ENCODE measurements around the gene GRIN1.

The GRIN1 gene

DNA sequence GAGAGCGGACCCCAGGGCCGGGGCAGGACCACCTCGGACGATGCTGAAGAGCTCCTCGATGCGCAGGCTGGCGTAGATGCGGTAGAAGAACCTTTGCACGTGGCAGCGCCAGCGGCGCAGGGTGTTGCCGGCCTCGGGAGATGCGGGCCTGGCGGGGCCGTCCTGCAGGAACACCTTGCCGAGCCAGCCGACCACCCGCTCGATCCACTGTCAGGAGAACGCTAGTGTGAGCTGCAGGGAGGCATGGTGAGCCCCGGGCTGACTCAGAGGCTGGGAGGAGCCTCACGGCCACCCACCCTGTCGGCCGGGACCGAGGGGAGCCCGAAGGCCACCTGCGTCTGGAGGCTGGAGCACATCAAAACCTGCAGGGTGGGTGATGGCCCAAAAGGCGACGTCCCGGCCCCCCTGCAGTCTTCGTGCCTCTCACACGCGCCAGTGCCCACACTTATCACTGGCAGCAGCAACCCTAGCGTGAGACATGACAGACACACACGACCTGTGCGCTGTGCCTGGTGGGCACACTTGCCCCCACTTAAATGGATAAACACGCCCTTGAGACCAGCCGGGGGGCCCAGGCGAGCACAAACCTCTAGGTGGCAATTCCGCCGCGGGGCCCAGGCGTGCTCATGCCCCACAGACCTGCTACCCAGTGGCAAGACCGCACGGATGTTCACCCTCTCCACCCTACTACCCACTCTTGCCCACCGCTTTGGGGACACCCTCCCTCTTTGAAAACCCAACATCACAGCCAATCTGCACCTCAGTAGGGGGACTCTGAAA is 46.1 kb downstream of the GRIN1 start:
- TF ChIP-seq, protein P1, sequence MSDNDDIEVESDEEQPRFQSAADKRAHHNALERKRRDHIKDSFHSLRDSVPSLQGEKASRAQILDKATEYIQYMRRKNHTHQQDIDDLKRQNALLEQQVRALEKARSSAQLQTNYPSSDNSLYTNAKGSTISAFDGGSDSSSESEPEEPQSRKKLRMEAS (IDR thresholded peaks at IDR 0.05; ENCODE audit: low read depth, low read length), result no peak
- TF ChIP-seq, protein P2, sequence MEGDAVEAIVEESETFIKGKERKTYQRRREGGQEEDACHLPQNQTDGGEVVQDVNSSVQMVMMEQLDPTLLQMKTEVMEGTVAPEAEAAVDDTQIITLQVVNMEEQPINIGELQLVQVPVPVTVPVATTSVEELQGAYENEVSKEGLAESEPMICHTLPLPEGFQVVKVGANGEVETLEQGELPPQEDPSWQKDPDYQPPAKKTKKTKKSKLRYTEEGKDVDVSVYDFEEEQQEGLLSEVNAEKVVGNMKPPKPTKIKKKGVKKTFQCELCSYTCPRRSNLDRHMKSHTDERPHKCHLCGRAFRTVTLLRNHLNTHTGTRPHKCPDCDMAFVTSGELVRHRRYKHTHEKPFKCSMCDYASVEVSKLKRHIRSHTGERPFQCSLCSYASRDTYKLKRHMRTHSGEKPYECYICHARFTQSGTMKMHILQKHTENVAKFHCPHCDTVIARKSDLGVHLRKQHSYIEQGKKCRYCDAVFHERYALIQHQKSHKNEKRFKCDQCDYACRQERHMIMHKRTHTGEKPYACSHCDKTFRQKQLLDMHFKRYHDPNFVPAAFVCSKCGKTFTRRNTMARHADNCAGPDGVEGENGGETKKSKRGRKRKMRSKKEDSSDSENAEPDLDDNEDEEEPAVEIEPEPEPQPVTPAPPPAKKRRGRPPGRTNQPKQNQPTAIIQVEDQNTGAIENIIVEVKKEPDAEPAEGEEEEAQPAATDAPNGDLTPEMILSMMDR (IDR thresholded peaks at IDR 0.05; ENCODE audit: low read depth, low read length), result no peak
- TF ChIP-seq POLR2A (IDR thresholded peaks at IDR 0.05; ENCODE audit: extremely low read depth, insufficient read length) (no peak), MYC (IDR thresholded peaks at IDR 0.05; ENCODE audit: low read depth, low read length) (no peak)
- DNase-seq (ENCODE audit: low read depth), result no peak
- H3K4me3 ChIP-seq (ENCODE audit: low read depth, low read length), result no peak overlapping the region

DNA sequence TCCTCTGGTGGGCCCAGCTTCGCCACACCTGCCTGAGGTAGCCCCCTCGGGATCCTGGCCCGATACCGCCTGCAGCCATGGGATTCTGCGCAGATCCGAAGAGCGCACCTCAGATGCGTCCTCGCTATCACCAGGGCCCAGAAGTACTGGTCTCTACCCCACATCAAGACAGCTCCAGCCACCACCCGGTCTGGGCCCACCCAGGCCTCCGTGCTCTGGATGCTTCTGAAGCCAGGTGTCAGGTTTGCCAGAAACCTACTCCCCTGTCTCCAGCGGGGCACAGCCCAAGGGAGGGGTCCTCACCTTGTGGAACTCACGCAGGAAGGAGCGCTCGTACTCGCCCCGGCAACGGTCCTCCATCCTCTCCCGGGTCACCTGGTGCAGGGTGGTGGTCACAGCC is 47.0 kb downstream of the GRIN1 start:
- no peak for DNase-seq (ENCODE audit: low read depth)
- H3K4me3 ChIP-seq (ENCODE audit: low read depth, low read length), result no peak overlapping the region
- TF ChIP-seq, protein P2 (IDR thresholded peaks at IDR 0.05; ENCODE audit: low read depth, low read length), result no peak
- TF ChIP-seq MYC (IDR thresholded peaks at IDR 0.05; ENCODE audit: low read depth, low read length) (no peak), POLR2A (IDR thresholded peaks at IDR 0.05; ENCODE audit: extremely low read depth, insufficient read length) (no peak)
- TF ChIP-seq, protein P1 (IDR thresholded peaks at IDR 0.05; ENCODE audit: low read depth, low read length), result no peak

DNA sequence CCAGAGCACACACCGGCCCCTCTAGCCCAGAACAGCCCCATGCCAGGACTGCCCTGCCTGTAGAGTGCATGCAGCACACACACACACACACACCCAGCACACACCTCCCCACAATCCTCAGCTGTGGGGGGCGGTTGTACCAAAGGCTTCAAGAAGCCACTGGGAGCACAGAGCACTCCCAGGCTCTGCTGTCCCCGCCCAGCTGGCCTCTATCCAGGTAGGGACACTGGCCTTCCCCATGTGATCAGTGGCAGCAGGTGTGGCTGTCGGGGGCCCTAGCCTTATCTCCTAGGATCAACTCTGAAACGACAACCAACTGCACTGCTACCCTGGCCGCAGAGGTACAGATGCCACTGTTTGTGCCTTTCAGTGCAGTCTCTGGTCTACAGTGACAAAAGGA is 47.4 kb downstream of the GRIN1 start:
- TF ChIP-seq, protein P2 (IDR thresholded peaks at IDR 0.05; ENCODE audit: low read depth, low read length), result no peak
- TF ChIP-seq, protein P1 (IDR thresholded peaks at IDR 0.05; ENCODE audit: low read depth, low read length), result no peak
- TF ChIP-seq MYC (IDR thresholded peaks at IDR 0.05; ENCODE audit: low read depth, low read length), result no peak
- no peak for TF ChIP-seq POLR2A (IDR thresholded peaks at IDR 0.05; ENCODE audit: extremely low read depth, insufficient read length)
- no peak overlapping the region for H3K4me3 ChIP-seq (ENCODE audit: low read depth, low read length)
- DNase-seq (ENCODE audit: low read depth), result no peak

DNA sequence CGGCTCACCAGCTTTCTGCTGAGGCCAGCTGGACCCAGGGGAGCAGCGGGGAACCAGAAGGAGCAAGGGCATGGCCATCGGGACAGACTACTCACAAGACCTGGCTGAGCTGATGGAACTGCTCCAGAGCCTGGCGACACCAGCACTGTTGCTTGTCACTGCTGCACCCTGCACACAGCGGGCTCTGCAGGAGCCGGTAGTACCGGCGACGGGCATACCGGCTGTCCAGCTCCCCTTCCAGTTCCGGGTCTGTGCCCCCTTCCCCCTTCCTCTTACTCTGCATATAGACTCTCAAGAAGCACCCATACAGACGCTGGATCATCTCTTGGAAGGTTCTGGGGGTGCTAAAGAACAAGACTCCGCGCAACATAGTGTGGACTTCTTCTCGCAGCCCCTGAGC is 48.4 kb downstream of the GRIN1 start:
- no peak for DNase-seq (ENCODE audit: low read depth)
- H3K4me3 ChIP-seq (ENCODE audit: low read depth, low read length), result peak overlapping the region; percentile 90
- TF ChIP-seq POLR2A (IDR thresholded peaks at IDR 0.05; ENCODE audit: extremely low read depth, insufficient read length) (no peak), MYC (IDR thresholded peaks at IDR 0.05; ENCODE audit: low read depth, low read length) (no peak)
- TF ChIP-seq, protein P1 (IDR thresholded peaks at IDR 0.05; ENCODE audit: low read depth, low read length), result no peak
- TF ChIP-seq, protein P2 (IDR thresholded peaks at IDR 0.05; ENCODE audit: low read depth, low read length), result no peak

DNA sequence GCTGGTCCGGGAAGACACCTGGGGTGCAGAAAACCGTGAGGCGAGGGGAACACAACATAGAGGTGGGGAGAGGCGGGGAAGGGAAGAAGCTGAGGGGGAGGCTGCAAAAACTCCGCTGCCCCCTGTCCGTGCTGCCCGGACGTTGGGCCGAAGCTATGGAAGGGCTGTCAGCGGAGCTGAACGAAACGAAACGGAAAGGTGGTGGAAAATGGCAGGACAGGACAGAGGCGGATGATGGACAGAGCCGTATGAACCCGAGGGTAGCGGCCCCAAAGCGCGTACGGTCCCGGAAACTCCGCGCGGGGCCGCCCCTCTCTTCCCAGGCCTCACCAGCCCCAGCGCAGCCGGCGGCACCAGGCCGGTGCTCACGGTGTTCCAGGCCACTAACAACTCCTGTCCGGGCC is 49.1 kb downstream of the GRIN1 start:
- TF ChIP-seq MYC (IDR thresholded peaks at IDR 0.05; ENCODE audit: low read depth, low read length) (no peak), POLR2A (IDR thresholded peaks at IDR 0.05; ENCODE audit: extremely low read depth, insufficient read length) (no peak)
- TF ChIP-seq, protein P2 (IDR thresholded peaks at IDR 0.05; ENCODE audit: low read depth, low read length), result no peak
- TF ChIP-seq, protein P1 (IDR thresholded peaks at IDR 0.05; ENCODE audit: low read depth, low read length), result no peak
- no peak for DNase-seq (ENCODE audit: low read depth)
- H3K4me3 ChIP-seq (ENCODE audit: low read depth, low read length), result peak overlapping the region; percentile 90

Measured in NB4 (cell line).